HG03064 (cell line): Measurements from ENCODE around the gene AGAP1.
"Not testable (repeated sequence)": the region's sequence is repeated elsewhere in the genome, so short reads cannot be mapped to it uniquely, and the experiment has no call there.

ENCODE experiments used
- ATAC-seq: cut with Tn5 transposase; IDR thresholded peaks from one replicate; pipeline ENCODE4 v1.9.1; 2021; ENCODE audit warnings: low read depth; ENCODE audit not compliant: unreplicated experiment

Gene AGAP1

DNA sequence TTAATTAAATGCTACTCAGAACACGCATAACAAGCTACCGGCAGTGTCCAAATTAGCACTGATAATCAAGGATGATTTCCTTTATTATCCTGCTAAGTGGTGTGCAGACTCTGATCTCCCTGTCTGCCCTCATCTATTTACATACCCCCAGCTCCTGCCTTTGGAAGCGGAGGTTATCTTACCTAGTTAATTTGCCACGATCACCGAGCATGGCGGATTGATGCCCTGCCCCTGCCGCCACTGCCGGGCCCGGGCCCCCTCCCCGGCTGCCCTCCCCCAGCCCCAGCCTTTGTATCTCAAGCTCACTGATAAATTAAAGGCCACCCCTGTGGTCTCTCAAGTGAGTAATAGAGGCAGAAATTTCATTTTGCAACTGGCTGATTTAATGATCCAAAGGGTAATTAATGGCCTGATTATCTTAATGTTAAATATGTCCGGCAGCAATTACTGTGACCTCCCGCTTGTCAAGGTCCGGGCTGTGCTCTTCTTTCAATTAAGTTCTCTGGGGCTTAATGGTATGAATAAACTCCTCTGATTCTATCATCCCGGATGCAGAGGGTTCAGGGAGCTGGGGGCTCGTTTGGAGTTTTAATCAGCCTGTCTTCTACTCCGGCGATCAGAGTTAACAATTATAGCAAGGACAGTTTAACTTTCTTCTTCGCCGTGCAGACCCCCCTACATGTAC lies 560.9 kb downstream of the AGAP1 start:
- ATAC-seq = no peak

DNA sequence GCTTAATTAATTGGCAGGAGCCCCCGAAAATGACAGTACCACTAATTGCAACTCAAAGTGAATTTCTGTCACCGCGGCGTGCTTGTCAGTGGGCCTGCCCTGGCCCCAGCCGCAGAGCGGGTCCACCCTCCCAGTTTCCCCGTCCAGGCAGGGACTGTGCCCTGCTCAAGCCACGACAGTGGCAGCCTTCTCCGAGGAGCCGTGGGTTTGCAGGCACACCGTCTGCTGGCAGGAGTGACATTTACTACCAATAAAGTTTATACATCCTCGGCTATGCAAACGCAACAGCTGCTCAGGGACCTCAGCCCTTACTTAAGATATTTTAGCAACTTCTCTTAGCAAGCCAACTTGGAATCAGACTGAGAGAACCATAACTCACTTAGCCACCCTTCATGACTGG lies 561.6 kb downstream of the AGAP1 start:
- no peak for ATAC-seq

GRCh38 chr2:236056141-236056540 lies 562.3 kb downstream of the AGAP1 start:
- ATAC-seq = no peak

DNA sequence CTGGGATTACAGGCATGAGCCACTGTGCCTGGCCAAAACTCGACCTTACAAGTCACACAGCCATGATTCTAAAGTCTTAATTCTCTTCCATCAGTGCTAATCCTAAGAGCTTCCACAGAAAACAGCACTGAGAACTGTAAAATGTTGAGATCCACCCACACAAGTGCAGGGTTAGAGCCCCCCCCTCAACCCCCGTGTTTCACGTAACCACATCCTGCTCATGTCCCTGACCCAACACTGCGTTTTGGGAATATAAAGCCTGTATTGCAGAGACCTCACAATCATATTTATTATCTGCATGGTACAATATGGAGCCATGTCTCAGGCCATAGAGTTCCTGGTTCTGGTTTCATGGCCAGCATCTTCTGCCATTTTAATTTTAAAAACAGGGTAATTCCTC lies 563.5 kb downstream of the AGAP1 start:
- ATAC-seq = no peak

- no peak for ATAC-seq
Measured at GRCh38 chr2:236061497-236061896, 567.7 kb downstream of the AGAP1 start.

- ATAC-seq = no peak
Measured at GRCh38 chr2:236061899-236062298, 568.1 kb downstream of the AGAP1 start.

DNA sequence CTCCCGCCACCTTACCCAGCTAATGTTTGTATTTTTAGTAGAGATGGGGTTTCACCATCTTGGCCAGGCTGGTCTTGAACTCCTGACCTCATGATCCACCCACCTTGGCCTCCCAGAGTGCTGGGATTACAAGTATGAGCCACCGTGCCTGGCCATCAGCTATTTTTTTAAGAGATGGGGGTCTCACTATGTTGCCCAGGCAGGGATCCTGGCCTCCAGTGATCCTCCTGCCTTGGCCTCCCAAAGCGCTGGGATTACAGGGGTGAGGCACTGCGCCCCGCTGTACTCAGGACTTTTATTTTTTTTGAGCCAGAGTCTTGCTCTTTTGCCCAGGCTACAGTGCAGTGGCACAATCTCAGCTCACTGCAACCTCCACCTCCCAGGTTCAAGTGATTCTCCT lies 569.0 kb downstream of the AGAP1 start:
- not testable (repeated sequence) for ATAC-seq

DNA sequence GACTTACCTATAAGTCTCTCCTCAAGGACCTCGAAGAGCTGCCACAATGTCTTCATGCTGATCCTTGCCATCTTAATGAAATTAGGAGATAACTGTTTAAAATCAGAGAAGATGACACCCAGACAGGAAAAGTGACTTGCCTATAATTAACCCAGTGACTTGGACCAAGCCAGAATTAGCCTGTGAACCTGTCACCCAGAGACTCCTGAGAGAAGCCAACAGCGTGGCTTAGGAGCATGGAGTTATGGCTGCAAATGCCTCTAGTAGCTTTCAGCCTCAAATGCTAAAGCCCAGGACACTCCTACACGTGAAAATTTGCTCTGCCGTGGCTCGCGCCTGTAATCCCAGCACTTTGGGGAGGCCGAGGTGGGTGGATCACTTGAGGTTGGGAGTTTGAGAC lies 570.2 kb downstream of the AGAP1 start:
- ATAC-seq = no peak

- ATAC-seq = no peak
Measured at GRCh38 chr2:236065314-236066160, 571.7 kb downstream of the AGAP1 start.

- no peak for ATAC-seq
Measured at GRCh38 chr2:236070236-236070635, 576.4 kb downstream of the AGAP1 start.

DNA sequence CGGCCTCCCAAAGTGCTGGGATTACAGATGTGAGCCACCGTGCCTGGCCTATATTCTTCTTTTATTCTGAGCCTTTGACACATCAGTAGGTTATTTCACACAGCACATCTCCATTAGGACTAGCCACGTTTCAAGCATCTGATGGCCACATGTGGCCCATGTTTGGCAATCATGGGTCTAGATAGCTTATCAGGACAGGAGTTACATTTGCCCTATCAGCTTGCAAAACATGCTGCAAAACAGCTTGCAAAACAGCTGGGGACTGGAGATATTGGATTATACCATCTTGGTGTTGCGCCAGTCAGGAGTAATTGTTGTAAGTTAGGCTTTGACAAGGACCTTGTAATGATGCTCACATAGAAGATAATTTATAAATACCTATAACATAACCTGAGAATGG lies 579.4 kb downstream of the AGAP1 start:
- ATAC-seq = no peak

DNA sequence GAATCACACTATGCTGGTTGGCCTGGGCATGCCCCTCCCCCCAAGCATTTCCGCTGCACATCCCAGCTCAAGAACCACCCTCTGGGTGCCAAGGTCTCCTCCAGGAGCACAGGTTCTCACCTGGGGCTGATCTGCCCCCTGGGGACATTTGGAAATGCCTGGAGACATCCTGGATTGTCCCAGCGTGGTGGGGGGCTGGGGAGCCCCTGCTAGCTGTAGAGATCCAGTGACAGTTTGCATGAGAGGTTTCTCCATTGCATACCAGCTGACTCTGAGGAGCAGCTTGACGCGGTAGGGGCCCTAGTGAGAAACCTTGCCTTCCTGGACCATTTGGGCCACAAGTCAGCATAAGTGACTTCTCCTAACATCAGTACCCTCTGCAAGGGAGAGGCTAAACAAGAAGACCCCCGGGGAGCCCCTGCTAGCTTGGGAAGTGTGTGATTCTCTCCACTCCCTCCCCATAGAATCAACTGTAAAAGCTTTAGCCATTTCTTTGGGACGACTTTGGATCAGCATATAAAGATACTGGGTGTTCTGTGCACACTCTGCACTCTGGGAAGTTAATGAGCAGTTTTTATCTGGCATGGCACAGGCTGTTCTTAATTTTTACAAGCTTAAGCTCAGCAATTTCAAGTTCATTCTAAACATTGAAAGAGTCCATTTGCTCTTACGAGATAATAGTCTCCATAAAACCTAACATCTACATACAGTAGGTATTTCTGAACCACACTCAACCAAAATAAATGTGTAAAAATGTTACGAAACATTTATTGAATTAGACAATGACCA lies 580.2 kb downstream of the AGAP1 start:
- no peak for ATAC-seq

GRCh38 chr2:236075802-236076201 lies 582.0 kb downstream of the AGAP1 start:
- no peak for ATAC-seq

DNA sequence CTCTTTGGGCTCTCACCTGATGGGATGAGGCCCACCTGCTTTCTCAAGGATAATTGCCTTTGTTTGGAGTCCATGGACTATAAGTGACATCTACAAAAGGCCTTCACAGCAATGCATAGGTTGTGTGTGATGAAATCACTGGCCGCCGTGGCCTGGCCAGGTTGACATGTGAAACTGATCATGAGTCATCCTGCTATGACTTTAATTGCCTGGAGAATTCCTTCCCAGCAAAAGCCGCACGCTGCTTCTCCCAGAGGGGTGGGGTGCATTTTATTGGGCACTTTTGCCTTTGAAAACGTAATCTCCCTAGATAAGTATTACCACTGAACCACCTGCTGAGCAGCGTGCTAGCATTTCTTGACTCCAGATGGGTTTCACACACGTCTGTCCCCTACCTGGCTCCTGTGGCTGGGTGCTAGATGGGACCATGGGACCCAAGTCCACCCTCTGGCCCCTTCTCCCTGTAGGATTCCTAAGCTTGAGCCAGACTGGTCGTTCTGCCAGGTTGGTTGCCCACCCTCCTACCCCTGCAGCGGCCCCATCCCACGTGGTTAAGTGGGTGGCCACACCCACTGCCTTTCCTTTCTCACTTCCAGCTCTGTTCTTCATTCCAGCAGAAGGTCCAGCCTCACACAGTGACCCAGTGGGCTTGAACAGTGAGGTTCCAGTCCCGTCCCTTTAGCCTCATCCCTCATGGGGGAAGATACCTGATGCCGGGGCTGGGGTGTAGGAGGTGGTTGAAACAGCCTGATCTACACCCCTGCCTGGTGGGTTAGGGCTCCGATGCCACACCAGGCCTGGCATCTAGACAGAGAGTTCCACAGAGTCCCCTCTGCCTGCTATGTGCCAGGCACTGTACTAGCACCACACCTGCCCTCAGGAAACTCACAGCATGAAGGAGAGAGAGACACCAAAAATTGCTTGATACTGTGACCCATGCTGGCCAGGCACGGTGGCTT lies 584.7 kb downstream of the AGAP1 start:
- no peak for ATAC-seq

DNA sequence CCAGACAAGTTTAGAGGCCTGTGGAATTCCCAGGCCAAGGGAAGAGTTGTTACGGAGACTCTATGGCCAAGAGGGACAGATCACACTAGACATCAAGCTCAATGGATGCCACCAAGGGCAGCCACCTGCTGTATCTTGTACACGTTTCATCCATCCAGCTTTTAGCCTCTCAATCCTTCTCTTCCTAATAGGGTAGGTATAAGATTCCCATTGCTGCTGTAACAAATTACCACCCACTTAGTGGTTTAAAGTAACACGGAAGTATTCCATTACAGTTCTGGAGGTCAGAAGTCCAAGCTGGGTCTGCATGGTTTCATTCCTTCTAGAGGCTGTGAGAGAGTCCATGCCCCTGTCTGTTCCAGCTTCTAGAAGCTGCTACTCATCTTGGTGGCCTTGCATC lies 586.6 kb downstream of the AGAP1 start:
- no peak for ATAC-seq

DNA sequence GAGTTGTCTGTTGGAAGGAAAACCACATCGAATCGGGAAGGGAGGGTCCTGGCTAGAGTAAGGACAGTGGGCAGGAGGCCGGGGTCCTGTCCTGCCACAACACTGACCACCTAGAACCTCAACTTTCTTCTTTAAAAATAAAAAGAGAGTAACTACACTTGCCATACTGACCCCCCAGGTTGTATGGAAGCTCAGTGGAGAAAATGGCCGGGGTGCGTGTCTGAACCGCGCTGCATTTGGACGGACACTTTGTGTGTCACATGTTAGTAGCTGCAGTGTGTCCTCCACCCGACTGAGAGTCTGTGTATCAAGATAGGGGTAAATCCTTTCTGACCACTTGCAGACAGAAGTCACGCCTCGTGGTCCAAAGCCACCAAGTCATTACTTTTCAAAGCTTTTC lies 587.3 kb downstream of the AGAP1 start:
- no peak for ATAC-seq

DNA sequence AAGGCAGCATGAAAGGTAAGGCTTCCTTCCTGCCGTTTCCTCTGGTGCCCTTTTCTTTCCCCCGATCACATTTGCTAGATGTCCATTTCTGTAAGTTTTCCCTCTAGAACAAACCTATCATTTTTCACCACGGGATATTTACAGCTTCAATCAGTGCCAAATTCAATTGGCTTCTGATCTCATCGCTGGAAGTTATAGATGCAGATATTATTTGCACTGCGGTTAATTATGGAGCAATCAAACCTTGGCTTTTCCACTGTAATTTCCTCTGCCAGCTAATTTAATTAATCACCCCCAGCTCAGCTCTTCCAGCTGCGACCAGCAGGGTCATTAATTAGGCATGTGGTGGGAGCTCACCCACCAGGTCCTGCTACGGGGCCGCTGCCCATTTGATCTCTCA lies 588.2 kb downstream of the AGAP1 start:
- ATAC-seq = no peak

- ATAC-seq = no peak
Measured at GRCh38 chr2:236083934-236084333, 590.1 kb downstream of the AGAP1 start.

DNA sequence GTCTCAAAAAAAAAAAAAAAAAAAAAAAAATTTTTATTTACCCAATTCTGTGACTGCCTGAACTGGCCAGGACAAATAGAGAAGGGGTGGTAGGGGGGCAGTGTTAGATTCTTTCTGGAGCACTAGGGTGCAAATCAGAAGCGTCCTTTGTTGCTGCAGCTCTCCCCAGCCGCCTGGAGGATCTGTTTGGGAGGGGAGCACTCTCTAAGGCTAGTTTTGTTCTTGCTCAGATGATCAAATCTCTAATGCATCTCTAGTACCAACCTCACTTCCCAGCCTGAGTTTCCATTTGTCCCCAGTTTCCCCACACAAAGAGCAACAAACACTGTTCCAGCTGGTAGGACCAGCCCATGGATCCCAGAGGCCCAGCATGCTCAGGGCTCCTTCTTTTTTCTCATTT lies 591.4 kb downstream of the AGAP1 start:
- ATAC-seq = no peak

- ATAC-seq = no peak
Measured at GRCh38 chr2:236085647-236086046, 591.8 kb downstream of the AGAP1 start.
